ENCODE results near the gene RPS18. TPM values are rescaled to one million over a fixed set of nuclear protein-coding genes. Genes with fewer than 3 reads are reported as not detected.
A peak's percentile ranks its signal among the peaks of the same experiment; 100 is the strongest.

The RPS18 gene
- total and polyA plus RNA-seq, 2 of the 4 experiments (the other 2 are of a cell fraction), result 6,577 to 8,417 TPM

GRCh38 chr6:33288921-33289783 is 17.3 kb downstream of the RPS18 start, which contains the start of the genes PFDN6 and WDR46:
Gene PFDN6, plus strand, starts transcription at chr6:33289601. Its CDS starts 256 bp downstream, at chr6:33289857.
Gene WDR46, minus strand, starts transcription at chr6:33289239. Its CDS starts 69 bp downstream, at chr6:33289170.
- Histone ChIP-seq H2BK120ac (ENCODE audit: low read depth, low read length) (peak within 1 kb of the TSS; percentile 87; the same call in 1 of the 2 replicates), H3K9ac (ENCODE audit: low read depth, low read length) (peak within 1 kb of the TSS; percentile 93), H3K4me3 (ENCODE audit: insufficient read depth, low read depth, low read length) (peak within 1 kb of the TSS; percentile 84), H3K23ac (ENCODE audit: low read depth, low read length) (peak within 1 kb of the TSS; percentile 86; the same call in 1 of the 2 replicates), H2BK20ac (ENCODE audit: low read depth, low read length) (peak within 1 kb of the TSS; percentile 80; the same call in 1 of the 2 replicates), H3K9me1 (ENCODE audit: insufficient read depth, low read length) (peaks cover 3% of the 10 kb centered on the region; the same call in 1 of the 2 replicates), H3K4ac (ENCODE audit: low read depth, low read length) (peak within 1 kb of the TSS; percentile 88), H2BK15ac (ENCODE audit: low read depth, low read length) (peak within 1 kb of the TSS; percentile 43; the same call in 1 of the 3 replicates), H3K36me3 (ENCODE audit: control insufficient read depth, insufficient read depth, low read length) (peaks cover 42% of the 10 kb centered on the region), H3K79me1 (ENCODE audit: low read depth in 1 of 2, low read length in 2 of 2) (peaks cover 27 to 53% of the 10 kb centered on the region in 2 experiments), H3K9me3 (ENCODE audit: control insufficient read depth, insufficient read depth, low read length) (no peaks in the 10 kb centered on the region), H3K14ac (replicated peaks; ENCODE audit: low read depth, low read length) (peak within 1 kb of the TSS; percentile 77), H2BK5ac (ENCODE audit: low read depth, low read length, poor library complexity, severe bottlenecking) (peak within 1 kb of the TSS; percentile 89), H4K91ac (ENCODE audit: insufficient read depth, low read depth, low read length) (peak within 1 kb of the TSS; percentile 62), H2AK5ac (ENCODE audit: low read depth, low read length) (peak within 1 kb of the TSS; percentile 94), H4K5ac (ENCODE audit: low read depth, low read length) (peak within 1 kb of the TSS; percentile 73), H2AK9ac (replicated peaks; ENCODE audit: low read depth, low read length, poor library complexity) (peak within 1 kb of the TSS; percentile 99), H3K27ac (ENCODE audit: insufficient read depth, low read length) (peak within 1 kb of the TSS; percentile 84), H3K4me1 (ENCODE audit: control insufficient read depth, insufficient read depth, low read length) (peaks cover 7% of the 10 kb centered on the region), H2AFZ (replicated peaks; ENCODE audit: low read length, poor library complexity) (peak within 1 kb of the TSS; percentile 94), H4K20me1 (ENCODE audit: insufficient read depth, low read length) (no peaks in the 10 kb centered on the region), H3K4me2 (ENCODE audit: low read depth, low read length) (peak within 1 kb of the TSS; percentile 97), H3K56ac (ENCODE audit: extremely low read depth, insufficient read depth, low read length) (peak within 1 kb of the TSS; percentile 82), H4K8ac (ENCODE audit: low read depth in 2 of 2, low read length in 2 of 2) (peak within 1 kb of the TSS; percentile 53 to 94), H3K27me3 (ENCODE audit: control insufficient read depth, insufficient read depth, low read length) (no peaks in the 10 kb centered on the region), H3K18ac (ENCODE audit: low read depth, low read length) (peak within 1 kb of the TSS; percentile 68)
- ChIA-PET CTCF (interaction anchor here (0.8 to 1.5 kb wide), 2 partner anchors 10 kb away, joined by 3 to 5 read pairs; partner anchors contain the start of gene RGL2), POLR2A (ENCODE audit: unreplicated experiment) (interaction anchor here (0.5 to 1.3 kb wide), 4 partner anchors 9 to 850 kb away, joined by 3 to 10 read pairs (median 4); partner anchors contain the start of gene ZBTB22)
- dilution Hi-C loops (cut with HindIII; ENCODE audit: low sequenced_read_pairs, unreplicated experiment) (no loop called here), in situ Hi-C loops (cut with MboI; ENCODE audit: low sequenced_read_pairs) (no loop called here), intact Hi-C loops (cut with micrococcal nuclease) (no loop called here)
- BruUV-seq (replicated peaks), result no TSS peak
- DNase-seq (peak; percentile 88), ATAC-seq (ENCODE audit: low read depth) (peak; percentile 97)
- WGBS, 2 experiments (ENCODE audit: extremely low coverage in 2 of 2, insufficient read length in 1 of 2), result 0% methylated on average over 22 of the region's 43 CpGs; no CpG with 5 or more reads in 1 of the 2 experiments
- TF ChIP-seq CEBPB (IDR thresholded peaks at IDR 0.05; ENCODE audit: low read depth, low read length), result peak; percentile 63; the same call in 1 of the 2 replicates
- TF ChIP-seq RCOR1 (IDR thresholded peaks at IDR 0.05; ENCODE audit: insufficient replicate concordance, low read length), result no peak
- TF ChIP-seq RFX5 (IDR thresholded peaks at IDR 0.05; ENCODE audit: low read depth, low read length), result no peak
- TF ChIP-seq, protein P1, sequence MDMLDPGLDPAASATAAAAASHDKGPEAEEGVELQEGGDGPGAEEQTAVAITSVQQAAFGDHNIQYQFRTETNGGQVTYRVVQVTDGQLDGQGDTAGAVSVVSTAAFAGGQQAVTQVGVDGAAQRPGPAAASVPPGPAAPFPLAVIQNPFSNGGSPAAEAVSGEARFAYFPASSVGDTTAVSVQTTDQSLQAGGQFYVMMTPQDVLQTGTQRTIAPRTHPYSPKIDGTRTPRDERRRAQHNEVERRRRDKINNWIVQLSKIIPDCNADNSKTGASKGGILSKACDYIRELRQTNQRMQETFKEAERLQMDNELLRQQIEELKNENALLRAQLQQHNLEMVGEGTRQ (IDR thresholded peaks at IDR 0.05; ENCODE audit: low read depth, low read length), result peak; percentile 21; the same call in 1 of the 2 replicates
- TF ChIP-seq NFE2L2 (IDR thresholded peaks at IDR 0.05; ENCODE audit: low read depth, low read length), result no peak
- TF ChIP-seq POLR2A (IDR thresholded peaks at IDR 0.05; ENCODE audit: low read depth, low read length), result 0 out of 2 replicates have a peak, but pooled peaks have one; percentile 15
- peak; percentile 70; the same call in 1 of the 2 replicates for TF ChIP-seq BHLHE40 (IDR thresholded peaks at IDR 0.05; ENCODE audit: low read depth, low read length)
- no peak for TF ChIP-seq CTCF (conservative IDR thresholded peaks at IDR 0.05; ENCODE audit: low read depth, low read length)
- no peak for TF ChIP-seq RAD21 (IDR thresholded peaks at IDR 0.05; ENCODE audit: low read length)
- TF ChIP-seq MAFK (IDR thresholded peaks at IDR 0.05; ENCODE audit: low read depth, low read length), result no peak
- TF ChIP-seq, protein P2, sequence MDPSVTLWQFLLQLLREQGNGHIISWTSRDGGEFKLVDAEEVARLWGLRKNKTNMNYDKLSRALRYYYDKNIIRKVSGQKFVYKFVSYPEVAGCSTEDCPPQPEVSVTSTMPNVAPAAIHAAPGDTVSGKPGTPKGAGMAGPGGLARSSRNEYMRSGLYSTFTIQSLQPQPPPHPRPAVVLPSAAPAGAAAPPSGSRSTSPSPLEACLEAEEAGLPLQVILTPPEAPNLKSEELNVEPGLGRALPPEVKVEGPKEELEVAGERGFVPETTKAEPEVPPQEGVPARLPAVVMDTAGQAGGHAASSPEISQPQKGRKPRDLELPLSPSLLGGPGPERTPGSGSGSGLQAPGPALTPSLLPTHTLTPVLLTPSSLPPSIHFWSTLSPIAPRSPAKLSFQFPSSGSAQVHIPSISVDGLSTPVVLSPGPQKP (IDR thresholded peaks at IDR 0.05; ENCODE audit: borderline replicate concordance, low read depth, low read length), result no peak
- TF ChIP-seq FOS (IDR thresholded peaks at IDR 0.05; ENCODE audit: low read depth, low read length), result no peak
- no peak for TF ChIP-seq MAZ (IDR thresholded peaks at IDR 0.05; ENCODE audit: borderline replicate concordance, low read depth, low read length)
